ENCODE results near the gene MAPKAPK2.

MAPKAPK2 gene

GRCh38 chr1:206690516-206690915 is 5.8 kb downstream of the MAPKAPK2 start:
- Histone ChIP-seq H3K36me3 (replicated peaks; ENCODE audit: insufficient read depth, low read length) (no peaks in the 10 kb centered on the region), H3K4me1 (ENCODE audit: low read length) (peaks cover 55% of the 10 kb centered on the region), H3F3A (ENCODE audit: insufficient read depth, low read length) (peaks cover 16% of the 10 kb centered on the region; the same call in 1 of the 2 replicates), H2AFZ (ENCODE audit: low read length) (no peak overlapping the region), H4K20me1 (ENCODE audit: insufficient read depth, low read length) (peaks cover 5% of the 10 kb centered on the region; the same call in 1 of the 2 replicates), H3K9me3 (replicated peaks; ENCODE audit: insufficient read depth, low read length) (no peaks in the 10 kb centered on the region), H3K4me2 (ENCODE audit: low read depth, low read length) (no peak overlapping the region), H3K79me2 (ENCODE audit: low read length) (peaks cover 99% of the 10 kb centered on the region), H3K9me2 (replicated peaks; ENCODE audit: insufficient read depth, low read length) (no peaks in the 10 kb centered on the region), H3K27ac (ENCODE audit: low read length) (no peak overlapping the region), H3K27me3 (replicated peaks; ENCODE audit: insufficient read depth, low read length) (no peaks in the 10 kb centered on the region), H3K9ac (ENCODE audit: low read length) (no peak overlapping the region), H3K4me3 (ENCODE audit: low read length) (no peak overlapping the region)
- TF ChIP-seq EZH2 (optimal IDR thresholded peaks at IDR 0.05; ENCODE audit: low read depth, low read length) (no peak), EZH2phosphoT487 (IDR thresholded peaks at IDR 0.05; ENCODE audit: low read length) (no peak)
- TF ChIP-seq, protein P1, sequence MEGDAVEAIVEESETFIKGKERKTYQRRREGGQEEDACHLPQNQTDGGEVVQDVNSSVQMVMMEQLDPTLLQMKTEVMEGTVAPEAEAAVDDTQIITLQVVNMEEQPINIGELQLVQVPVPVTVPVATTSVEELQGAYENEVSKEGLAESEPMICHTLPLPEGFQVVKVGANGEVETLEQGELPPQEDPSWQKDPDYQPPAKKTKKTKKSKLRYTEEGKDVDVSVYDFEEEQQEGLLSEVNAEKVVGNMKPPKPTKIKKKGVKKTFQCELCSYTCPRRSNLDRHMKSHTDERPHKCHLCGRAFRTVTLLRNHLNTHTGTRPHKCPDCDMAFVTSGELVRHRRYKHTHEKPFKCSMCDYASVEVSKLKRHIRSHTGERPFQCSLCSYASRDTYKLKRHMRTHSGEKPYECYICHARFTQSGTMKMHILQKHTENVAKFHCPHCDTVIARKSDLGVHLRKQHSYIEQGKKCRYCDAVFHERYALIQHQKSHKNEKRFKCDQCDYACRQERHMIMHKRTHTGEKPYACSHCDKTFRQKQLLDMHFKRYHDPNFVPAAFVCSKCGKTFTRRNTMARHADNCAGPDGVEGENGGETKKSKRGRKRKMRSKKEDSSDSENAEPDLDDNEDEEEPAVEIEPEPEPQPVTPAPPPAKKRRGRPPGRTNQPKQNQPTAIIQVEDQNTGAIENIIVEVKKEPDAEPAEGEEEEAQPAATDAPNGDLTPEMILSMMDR (IDR thresholded peaks at IDR 0.05; ENCODE audit: low read length) = no peak
- no peak for DNase-seq

DNA sequence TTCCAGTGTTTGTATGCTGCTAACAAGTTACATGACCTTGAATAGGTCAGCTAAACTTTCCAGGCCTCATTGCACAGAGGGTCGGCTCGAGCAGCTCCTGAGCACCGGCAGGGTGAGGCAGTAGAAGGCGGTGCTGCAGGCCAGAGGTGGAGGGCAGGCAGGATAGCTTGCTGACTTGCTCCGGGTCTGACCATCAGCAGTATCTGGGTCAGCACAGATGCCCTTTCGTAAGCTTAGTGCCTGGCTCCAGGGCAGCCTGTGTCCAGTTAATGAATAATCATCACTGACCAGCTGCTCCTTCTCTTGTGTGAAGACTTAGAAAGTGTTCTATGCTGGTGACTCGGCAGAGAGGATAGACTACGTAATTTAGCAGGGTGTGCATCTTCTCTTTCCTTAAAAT is 6.9 kb downstream of the MAPKAPK2 start:
- Histone ChIP-seq H3K9ac (ENCODE audit: low read length) (no peak overlapping the region), H3K4me3 (ENCODE audit: low read length) (no peak overlapping the region), H3K27ac (ENCODE audit: low read length) (no peak overlapping the region), H3K4me2 (ENCODE audit: low read depth, low read length) (no peak overlapping the region), H2AFZ (ENCODE audit: low read length) (no peak overlapping the region), H4K20me1 (ENCODE audit: insufficient read depth, low read length) (peaks cover 5% of the 10 kb centered on the region; the same call in 1 of the 2 replicates), H3K9me2 (replicated peaks; ENCODE audit: insufficient read depth, low read length) (no peaks in the 10 kb centered on the region), H3K79me2 (ENCODE audit: low read length) (peaks cover 99% of the 10 kb centered on the region), H3K27me3 (replicated peaks; ENCODE audit: insufficient read depth, low read length) (no peaks in the 10 kb centered on the region), H3K36me3 (replicated peaks; ENCODE audit: insufficient read depth, low read length) (no peaks in the 10 kb centered on the region), H3F3A (ENCODE audit: insufficient read depth, low read length) (peaks cover 11% of the 10 kb centered on the region; the same call in 1 of the 2 replicates), H3K4me1 (ENCODE audit: low read length) (peaks cover 62% of the 10 kb centered on the region), H3K9me3 (replicated peaks; ENCODE audit: insufficient read depth, low read length) (no peaks in the 10 kb centered on the region)
- no peak for DNase-seq
- no peak for TF ChIP-seq EZH2 (optimal IDR thresholded peaks at IDR 0.05; ENCODE audit: low read depth, low read length)
- TF ChIP-seq, protein P1 (IDR thresholded peaks at IDR 0.05; ENCODE audit: low read length) = no peak
- no peak for TF ChIP-seq EZH2phosphoT487 (IDR thresholded peaks at IDR 0.05; ENCODE audit: low read length)

- peak overlapping the region; percentile 10; the same call in 1 of the 2 replicates for H3K4me3 ChIP-seq (ENCODE audit: low read length)
- TF ChIP-seq EZH2 (optimal IDR thresholded peaks at IDR 0.05; ENCODE audit: low read depth, low read length) = no peak
- no peak for TF ChIP-seq EZH2phosphoT487 (IDR thresholded peaks at IDR 0.05; ENCODE audit: low read length)
- TF ChIP-seq, protein P1 (IDR thresholded peaks at IDR 0.05; ENCODE audit: low read length) = no peak
- H3K9me3 ChIP-seq (replicated peaks; ENCODE audit: insufficient read depth, low read length) = no peaks in the 10 kb centered on the region
- peak overlapping the region; percentile 23; the same call in 1 of the 2 replicates for H3K27ac ChIP-seq (ENCODE audit: low read length)
- H3K36me3 ChIP-seq (replicated peaks; ENCODE audit: insufficient read depth, low read length) = no peaks in the 10 kb centered on the region
- peaks cover 99% of the 10 kb centered on the region for H3K79me2 ChIP-seq (ENCODE audit: low read length)
- DNase-seq = peak; percentile 57
- H3K9ac ChIP-seq (ENCODE audit: low read length) = peak overlapping the region; percentile 2; the same call in 1 of the 2 replicates
- peaks cover 63% of the 10 kb centered on the region for H3K4me1 ChIP-seq (ENCODE audit: low read length)
- peaks cover 5% of the 10 kb centered on the region; the same call in 1 of the 2 replicates for H4K20me1 ChIP-seq (ENCODE audit: insufficient read depth, low read length)
- no peaks in the 10 kb centered on the region for H3K27me3 ChIP-seq (replicated peaks; ENCODE audit: insufficient read depth, low read length)
- peaks cover 10% of the 10 kb centered on the region; the same call in 1 of the 2 replicates for H3F3A ChIP-seq (ENCODE audit: insufficient read depth, low read length)
- no peak overlapping the region for H2AFZ ChIP-seq (ENCODE audit: low read length)
- peak overlapping the region; percentile 63 for H3K4me2 ChIP-seq (ENCODE audit: low read depth, low read length)
- H3K9me2 ChIP-seq (replicated peaks; ENCODE audit: insufficient read depth, low read length) = no peaks in the 10 kb centered on the region
These were observed 8.3 kb downstream of the MAPKAPK2 start for GRCh38 chr1:206693029-206693428.

Data from MM.1S (cell line).